ELF-1 (cell line): Measurements from ENCODE around the gene GSE1.

Experiments used
- DNase-seq: peaks from one replicate; pipeline ENCODE4 v3.0.0-alpha.2; 2016; ENCODE audit warnings: low read depth, low spot score

GSE1 gene

DNA sequence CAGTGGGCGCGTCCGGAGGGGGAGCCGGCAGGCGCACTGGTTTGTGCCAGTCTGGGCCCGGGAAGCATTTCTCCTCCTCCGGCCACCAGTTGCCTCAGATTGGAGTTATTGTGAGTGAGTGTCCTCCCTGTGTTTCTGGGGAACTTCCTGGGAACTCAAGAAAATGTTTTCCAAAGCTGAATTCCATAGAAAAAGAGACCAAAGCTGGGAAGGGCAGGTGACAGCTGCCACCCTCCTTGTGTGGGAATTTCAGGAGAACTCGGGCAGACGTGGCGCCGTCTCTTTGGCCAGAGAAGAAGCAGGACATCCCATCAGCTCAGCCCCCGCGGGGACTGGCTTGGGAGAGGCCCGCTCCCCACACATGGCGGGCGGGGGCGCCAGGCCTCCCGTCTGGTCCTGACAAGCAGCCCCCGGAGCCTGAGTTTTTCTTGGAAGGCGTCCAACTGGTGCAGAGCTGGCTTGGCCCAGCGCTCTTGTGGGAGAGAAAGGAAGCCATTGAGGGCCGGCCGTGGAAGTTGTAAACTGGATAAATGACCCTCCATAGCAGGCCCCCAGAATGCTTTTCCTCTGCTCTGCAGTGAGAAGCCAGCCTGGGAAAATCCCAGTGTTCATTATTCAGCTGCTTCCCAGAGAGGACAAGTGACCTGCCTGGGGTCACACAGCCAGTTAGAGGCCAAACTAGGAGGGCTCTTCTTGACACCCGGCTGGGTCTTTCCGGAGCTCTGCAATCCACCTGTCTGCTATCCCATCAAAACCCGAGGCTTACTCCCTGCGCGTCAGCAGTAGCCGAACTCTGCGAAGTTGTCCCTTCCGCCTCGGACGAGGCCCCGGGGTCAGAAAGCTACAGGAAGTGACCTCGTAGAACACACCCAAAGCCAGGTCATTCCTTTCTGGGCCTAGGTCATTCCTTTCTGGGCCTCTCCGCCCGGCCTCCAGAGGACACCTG, 39.2 kb upstream of the GSE1 start:
- DNase-seq, result peak; percentile 53

DNA sequence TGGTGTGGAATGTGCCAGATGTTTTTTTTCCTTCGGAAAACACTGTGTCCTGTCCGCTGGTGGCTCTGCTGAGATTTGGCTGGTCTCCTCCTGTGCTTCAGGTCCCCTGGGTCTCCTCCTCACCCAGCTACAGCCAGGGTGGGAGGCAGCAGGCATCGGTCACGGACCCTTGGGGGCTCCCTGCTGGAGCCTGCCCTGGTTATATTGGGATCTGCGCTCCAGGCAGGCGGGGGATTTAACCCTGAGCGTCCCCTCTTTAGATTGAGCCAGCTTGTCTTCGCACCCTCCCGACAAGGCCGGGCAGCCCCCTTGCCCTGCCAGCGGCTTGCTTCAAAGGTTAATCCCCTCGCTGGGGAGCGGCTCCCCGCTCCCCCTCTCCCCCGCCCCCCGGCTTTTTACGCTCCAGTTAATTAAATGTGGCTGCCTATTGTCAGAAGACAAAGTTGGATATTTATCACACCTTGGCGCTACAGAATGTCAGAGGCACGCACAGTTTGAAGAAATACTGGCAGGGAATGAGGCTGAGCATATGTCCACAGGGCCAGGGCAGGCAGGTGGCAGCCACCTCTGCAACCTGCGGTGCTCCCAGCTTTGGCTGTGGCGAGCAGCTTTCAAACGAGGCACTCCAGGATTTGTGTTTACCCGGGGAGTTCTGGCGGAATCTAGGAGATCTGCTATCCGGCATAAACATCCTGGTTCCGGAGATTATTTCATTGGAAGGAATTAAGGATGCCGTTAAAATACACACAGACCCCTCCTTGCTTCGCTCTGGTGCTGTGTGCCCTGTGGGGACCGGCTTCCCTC, 38.2 kb upstream of the GSE1 start:
- DNase-seq, result no peak

DNA sequence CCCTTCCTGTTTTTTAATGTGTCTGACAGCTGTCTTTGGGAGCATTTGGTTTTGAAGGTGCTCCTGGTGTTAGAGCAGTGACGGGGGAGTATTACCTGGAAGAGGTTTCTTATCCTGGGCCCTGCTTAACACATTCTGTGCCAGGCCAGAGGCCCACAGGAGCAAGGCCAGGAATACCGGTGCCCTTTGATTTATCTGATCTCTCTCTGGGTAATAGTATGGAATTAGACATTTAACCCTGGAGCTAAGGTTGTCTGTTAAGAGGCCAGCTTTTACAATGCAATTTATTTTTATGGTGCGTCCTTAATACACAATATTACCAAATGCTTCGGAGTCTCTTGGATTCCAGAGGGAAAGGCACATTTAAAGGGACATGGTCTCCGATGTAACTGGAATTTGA, 37.2 kb upstream of the GSE1 start:
- no peak for DNase-seq

DNA sequence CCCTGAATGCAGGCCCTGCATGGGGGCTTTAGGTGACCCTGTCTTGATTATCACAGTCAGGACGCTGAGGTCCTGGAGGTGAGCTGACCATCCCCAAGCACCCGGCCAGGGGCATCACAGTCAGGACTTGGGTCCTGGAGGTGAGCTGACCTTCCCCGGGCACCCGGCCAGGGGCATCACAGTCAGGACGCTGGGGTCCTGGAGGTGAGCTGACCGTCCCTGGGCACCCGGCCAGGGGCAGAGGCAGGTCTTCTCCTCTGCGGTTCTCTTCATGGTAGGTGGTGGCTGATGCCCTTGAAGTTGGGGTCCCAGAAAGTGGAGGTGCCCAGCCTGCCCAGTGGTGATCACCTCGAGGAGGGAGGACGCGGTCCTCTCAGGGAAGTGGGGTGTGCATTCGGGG, 36.2 kb upstream of the GSE1 start:
- no peak for DNase-seq

DNA sequence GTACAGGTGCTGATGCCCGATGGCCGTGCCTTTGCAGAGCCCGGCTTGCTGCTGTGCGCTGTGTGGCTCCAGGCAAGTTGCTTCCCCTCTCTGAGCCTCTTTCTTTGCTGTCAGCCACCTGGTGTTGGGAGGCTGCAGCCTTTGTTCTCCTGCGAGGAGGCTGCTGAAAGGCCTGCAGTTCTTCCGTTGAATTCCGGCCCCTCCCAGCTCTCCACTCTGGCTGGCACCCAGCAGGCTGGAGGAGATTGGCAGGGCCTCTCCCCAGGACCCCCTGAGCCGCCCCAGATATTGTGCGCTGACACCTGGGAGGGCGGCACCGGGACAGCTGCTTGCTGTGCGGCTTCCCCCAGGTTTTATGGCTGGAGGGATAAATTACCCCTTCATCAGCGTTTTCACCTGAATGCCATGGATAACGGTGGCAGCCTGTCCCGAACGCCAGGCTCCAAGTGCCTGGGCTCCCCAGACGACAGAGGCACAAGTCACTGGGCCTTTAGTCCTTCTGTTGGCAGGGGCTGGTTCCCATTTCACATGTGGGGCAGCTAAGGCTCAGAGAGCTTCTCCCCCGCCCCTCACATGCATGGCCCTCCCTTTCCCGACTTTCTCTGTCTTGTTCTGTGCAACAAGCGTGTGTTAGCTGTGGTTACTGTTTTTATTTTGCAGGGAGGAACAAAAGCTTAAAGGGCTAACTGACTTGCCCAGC, 35.1 kb upstream of the GSE1 start:
- DNase-seq, result no peak

DNA sequence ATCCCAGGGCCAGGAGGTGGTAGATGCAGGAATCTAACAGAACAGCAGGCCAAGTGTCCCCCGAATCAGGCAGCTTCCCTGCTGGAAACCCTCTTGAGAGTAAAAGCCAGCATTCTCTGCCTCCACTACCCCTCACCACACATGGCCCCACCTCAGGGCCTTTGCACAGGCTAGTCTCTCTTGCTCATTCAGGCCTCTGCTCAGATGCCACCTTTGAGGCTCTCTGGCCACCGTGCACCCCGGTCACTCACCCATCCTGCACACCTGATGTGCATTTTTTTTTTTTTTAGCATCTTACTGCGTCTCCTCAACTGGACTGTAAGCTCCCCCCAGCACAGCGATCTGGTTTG, 34.5 kb upstream of the GSE1 start:
- no peak for DNase-seq

DNA sequence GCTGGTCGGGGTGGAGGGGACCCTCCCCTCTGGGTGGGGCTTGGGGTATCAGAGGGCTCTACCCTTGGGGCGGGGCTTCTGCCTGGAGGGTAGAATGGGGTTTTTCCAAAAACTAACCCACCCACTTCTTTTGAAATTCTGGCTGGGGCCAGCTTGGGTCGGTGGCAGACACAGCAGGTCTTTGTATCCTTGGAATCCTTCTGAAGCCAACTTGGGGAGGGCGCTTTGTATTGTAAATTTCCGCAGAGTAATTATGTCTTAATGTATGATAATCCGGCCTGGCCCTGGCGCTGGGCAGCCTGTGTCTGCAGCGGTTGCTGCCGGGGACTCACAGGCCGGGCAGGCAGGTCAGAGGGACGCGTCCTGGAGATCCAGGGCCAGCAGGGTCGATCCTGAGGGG, 33.9 kb upstream of the GSE1 start:
- DNase-seq, result peak; percentile 92

DNA sequence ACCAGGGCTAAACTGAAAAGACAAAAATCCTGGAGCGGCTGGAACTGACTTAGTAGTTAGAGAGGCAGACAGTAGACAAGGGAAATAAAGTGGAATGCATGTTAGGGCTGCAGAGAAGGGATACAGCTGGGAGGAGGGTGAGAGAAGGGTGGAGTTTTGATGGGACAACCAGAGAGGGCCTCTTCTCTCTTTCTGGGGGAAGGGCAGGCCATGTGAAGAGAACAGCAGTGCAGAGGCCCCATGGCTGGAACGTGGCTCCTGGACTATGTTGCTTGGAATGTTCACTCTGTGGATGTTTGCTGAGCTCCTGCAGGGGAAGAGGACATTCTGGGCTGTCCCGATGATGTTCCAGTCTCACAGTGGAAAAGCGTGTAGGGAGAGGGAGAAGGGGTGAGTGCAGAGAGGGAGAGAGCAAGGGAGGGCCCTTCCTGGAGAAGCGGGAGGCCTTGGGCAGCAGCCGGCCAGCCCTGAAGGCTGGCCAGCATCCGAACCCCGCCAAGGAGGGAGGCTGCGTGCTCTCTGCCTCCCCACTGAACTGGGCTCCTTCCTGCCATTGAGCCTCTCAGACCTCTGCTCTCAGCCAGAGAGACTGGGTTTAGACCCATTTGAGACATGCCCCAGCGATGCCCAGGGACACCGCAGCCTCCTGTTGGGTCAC, 33.1 kb upstream of the GSE1 start:
- DNase-seq, result no peak

DNA sequence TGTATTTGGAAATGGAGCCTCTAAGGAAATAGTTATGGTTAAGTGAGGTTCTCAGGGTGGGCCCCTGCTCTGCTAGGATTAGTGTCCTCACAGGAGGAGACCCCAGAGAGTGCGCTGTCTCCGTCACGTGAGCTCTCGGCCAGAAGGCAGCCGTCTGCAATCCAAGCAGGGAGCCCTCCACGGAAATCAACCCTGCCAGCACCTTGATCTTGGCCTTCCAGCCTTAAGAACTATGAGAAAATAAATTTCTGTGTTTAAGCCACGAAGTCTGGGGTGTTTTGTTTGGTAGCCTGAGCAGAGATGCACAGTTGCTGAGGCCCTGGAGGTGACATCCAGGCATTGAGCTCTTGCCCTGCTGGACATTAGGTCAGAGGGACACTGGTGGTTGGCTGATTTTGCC, 32.4 kb upstream of the GSE1 start:
- no peak for DNase-seq

DNA sequence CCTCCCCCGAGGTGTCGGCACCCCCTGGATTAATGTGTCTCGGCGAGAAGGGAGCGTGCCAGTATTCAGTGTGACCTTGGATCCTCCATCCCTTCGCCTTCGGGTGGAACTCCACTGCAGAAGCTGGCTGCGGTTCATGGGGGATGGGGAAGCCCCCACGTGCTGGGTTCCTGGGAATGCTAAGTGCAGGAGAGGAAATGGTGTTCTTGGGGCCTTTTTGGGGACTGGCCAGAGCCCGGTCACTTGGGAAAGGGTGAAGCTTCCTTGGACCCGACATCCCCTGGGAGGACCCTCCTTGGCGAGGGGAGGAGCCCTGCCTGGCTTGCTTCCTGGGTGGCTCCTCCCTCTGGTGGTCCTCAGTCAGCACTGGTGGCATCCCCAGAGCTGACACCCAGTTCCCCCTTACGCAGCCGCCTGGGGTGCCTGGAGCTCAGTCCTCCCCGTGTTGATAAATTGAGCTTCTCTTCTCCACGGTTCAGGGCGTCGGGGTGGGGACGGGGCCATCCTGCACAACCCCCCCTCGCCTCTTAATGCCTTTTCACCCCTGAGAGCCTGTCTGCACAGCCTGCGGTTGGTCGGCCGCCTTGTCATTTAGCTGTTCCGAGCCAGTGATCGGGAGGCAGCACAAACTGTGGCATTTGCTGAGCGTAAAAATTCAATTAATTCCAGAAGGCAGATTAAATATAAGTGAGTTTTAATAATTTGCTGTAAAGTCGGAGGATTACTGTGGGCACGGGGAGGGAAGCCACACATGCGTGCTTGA, 30.7 kb upstream of the GSE1 start:
- DNase-seq, result no peak

DNA sequence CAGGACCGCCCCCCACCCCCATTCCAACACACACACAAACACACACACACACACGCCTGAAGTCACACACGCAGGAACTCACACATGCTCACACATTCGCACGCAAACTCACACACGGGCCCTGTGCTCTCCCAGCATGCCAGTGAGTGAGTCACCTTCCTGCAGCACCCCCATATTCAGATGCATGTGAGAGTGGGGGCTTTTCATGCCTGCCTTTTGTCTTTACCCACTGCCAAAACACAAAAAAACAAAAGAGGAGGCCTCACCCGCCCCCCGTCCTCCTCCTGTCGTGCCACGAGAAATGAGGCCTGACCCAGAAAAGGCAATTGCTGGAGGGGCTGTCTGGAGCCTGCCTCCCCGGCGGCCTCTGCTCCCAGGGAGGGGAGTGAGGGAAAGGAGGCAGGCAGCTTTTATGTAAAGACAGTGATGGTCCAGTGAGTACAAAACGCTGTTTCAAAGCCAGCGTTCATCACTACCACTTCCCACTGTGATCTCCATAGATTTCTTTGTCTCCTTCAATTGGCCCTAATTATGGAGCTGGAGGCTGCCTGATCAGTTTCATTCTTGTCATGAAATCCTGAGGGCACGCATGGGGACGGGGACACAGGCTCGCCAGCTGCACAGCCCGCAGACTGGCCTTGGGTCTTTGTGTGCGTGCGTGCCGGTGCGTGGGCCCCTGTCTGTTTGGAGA, 29.5 kb upstream of the GSE1 start:
- peak; percentile 82 for DNase-seq

DNA sequence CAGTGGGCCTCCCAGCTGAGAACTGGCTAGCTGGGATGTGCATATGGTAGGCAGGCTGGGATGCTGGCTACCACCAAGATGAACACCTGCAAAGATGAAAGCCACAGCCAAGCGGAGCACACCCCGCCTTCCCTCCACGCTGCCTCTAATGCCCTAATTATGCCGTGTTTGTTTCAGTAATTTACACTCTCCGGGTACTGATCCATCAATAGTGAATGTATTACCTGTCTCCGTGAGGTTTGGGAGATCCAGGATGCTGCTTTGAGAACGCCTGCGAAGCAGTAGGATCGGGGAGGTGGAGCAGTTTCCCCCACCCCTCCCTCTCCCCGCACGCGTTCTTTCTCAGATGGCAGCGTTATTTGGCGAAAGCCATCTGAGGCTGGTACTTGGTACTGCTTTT, 28.9 kb upstream of the GSE1 start:
- DNase-seq, result no peak

DNA sequence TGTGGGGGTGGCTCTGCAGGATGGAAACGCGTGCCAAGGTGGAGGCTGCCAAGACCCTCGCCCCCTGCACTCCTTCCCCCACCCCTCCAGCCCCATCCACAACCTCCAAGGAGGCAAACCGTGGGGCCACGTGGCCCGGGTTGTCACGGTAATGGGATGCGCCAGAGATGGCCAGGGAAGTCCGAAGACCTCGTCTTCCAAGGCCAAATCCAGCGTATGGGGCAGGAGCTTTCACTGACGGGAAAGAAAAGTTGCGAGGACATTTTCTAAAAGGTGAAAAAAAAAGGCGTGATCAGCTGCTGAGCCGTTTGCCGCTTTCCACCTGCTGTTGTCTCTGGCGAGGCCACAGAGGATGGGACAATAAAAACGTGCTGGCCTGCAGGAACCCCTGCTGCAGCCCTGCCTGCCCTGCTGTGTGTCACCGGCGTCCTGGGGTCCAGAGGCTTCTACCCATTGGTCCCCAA, 28.3 kb upstream of the GSE1 start:
- no peak for DNase-seq

DNA sequence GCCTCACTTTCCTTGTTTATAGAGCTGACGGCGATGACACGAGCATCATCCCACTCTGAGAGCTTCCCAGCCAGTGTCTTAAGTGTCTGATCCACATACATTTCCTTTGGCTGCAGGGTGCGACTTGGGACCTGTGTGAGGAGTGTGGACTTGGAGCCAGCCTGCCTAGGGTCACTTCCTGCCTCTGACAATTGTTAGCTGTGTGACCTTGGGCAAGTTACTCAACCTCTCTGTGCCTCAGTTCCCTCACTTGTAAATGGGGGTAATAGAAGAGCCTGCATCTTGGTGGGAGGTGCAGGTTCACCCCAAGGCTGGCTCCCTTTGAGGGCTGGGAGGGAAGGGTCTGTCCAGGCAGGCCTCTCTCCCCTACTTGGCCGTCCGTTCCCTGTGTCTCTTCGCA, 27.4 kb upstream of the GSE1 start:
- no peak for DNase-seq

DNA sequence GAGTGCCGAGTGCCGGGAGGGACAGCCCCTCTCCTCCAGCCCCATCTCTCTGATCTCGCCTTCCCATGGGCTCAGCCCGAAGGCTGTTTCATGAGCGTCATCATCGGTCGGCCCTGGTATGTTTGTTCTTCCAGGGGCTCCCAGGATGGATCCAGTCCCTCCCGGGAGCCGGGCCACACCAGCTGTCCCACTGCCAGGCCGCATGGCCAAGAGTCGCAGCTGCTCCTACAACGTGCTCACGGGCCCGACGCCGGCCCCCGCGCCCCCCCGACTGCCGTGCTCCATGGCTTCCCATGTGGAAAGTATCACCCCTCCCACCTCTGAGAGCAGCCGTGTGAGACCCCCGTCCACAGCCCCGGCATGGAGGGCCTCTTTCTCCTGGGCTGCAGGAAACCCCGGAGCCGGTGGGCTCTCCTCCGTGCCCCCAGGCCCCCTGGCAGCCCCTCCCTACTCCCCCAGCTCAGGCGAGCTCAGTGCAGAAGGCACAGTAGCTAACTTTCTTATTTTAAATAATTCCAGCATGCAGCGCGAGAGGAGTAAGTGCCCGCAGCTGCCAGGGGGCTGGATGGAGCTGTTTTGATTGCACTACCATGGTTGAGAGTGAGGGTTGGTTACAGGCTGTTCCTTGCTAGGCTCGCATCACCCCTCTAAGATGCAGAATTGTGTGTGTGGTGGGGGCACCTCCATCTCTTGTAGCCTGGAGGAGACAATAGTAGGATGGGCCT, 26.6 kb upstream of the GSE1 start:
- no peak for DNase-seq

DNA sequence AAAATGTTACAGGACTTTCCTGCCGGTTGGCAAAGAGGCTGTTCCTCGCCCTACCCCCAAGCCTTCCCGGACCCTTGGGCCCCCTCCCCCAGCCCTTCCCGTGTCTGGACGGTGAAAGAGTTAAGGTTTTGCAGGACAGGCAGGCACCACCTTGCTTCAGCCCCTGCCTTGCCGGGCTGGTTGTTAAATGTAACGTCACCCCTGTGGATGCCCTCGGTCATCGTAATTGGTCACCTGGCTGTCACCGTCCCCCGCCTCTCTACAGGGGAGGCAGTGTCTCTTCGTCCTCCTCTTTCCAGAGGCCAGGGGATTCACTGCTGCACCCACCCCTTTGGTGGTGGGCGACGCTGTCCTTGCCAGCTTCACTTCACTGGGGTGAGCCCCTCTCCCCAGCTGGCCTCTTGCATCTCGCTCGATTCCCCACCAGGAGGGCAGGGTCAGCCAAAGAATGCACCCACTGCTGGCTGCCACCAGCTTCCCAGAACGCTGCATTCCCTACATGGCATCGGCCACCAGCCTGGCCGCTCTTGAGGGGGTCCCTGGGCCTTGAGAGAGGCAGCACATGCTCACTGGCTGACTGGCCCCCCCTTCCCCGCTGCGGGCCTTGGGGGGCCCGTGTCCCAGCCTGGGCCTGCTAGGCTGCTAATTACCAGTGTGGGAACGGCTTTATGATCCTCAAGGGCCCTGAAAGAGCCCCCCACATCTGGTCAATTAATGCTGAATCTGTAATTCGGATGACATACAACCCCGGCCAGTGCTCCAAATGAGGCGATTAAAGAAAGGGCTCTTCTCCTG, 25.2 kb upstream of the GSE1 start:
- no peak for DNase-seq

DNA sequence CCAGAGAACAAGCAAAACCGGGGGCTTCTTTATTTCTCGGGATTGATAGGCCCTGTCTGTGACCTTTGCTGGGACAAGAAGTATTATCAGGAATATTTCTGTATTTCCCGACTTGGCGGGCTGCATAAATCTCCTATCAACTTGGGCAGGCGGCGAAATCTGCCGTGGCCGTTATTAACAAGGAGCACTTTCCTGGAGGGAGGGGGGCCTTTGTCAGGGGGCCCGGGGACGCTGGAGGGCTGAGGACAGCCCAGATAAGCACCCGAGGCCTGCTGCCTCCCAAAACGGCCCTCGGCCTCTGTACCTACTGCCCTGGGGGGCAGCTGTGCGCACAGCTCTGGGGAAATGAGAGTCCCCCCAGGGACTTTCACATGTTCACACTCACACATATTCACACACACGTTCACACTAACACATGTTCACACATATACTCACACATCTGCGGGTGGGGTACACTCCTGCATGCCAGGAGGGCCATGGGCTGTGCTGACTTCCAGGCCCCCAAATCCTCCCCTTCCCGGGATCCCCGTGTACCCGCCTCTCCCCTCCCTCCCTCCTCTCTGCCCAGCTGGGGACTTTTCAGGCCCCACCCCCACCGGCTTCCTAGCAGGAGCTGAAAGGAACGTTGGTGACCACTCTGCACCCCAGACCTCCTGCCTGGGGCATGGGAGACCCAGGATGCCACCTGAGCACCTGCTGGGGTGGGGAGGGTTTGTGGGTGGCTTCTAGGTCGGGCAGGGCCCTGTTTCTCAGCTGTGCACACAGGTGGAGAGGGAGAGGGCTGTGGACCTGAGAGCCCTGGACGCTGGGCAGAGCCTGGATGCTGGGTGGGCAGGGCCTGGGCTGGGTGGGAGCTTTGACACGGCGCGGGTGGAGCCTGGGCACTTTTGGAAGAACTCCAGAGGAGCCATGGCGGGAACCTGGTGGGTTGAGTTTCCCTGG, 24.3 kb upstream of the GSE1 start:
- DNase-seq, result no peak
